A673 (cell line): ENCODE measurements around the gene BCL2. TPM values are rescaled to one million over a fixed set of nuclear protein-coding genes. Genes with fewer than 3 reads are reported as not detected.

Source experiments
- BruUV-seq: library from RNA; stranded (reverse); fragments of 400-500 nt; replicated peaks from 2 replicates; lab custom pipeline; 2021; lab: Mats Ljungman, UMichigan
- CTCF ChIA-PET: fragments of 300-600 bp; sonication (Branson Sonifier 250); formaldehyde crosslinking; loops from one replicate; lab custom pipeline; 2022; ENCODE audit warnings: antibody characterized with exemption; lab: Charles Lee
- POLR2A ChIA-PET: fragments of 300-600 bp; sonication (Branson Sonifier 250); formaldehyde crosslinking; loops from one replicate; lab custom pipeline; 2022; ENCODE audit warnings: antibody characterized with exemption; ENCODE audit not compliant: low non-redundant PET; lab: Charles Lee
- DNase-seq: peaks from one replicate; pipeline ENCODE4 v3.0.0-alpha.2; 2015; ENCODE audit warnings: low spot score
- H3K27ac ChIP-seq: fragments of 200-600 bp; sonication (generic); 2 replicates; pipeline ENCODE4 v1.5.1; 2016; ENCODE audit warnings: mixed run types, low read depth, mild to moderate bottlenecking, mixed read lengths, antibody characterized with exemption, low read length; ENCODE audit not compliant: poor library complexity, severe bottlenecking
- H3K27me3 ChIP-seq: fragments of 200-600 bp; sonication (generic); replicated peaks from 2 replicates; pipeline ENCODE4 v1.6.1; 2017; ENCODE audit warnings: mixed run types, low read depth, mild to moderate bottlenecking, mixed read lengths, antibody characterized with exemption, low read length; ENCODE audit not compliant: insufficient read depth, poor library complexity
- H3K36me3 ChIP-seq: fragments of 200-600 bp; sonication (generic); 2 replicates; pipeline ENCODE4 v1.6.1; 2016; ENCODE audit warnings: mixed run types, mild to moderate bottlenecking, mixed read lengths, antibody characterized with exemption, low read length; ENCODE audit not compliant: insufficient read depth, poor library complexity, severe bottlenecking
- H3K4me1 ChIP-seq: fragments of 200-600 bp; sonication (generic); 2 replicates; pipeline ENCODE4 v1.6.1; 2017; ENCODE audit warnings: mixed run types, mild to moderate bottlenecking, mixed read lengths, antibody characterized with exemption, low read length; ENCODE audit not compliant: insufficient read depth, poor library complexity, severe bottlenecking
- H3K4me3 ChIP-seq: fragments of 200-600 bp; sonication (generic); 2 replicates; pipeline ENCODE4 v1.5.1; 2016; ENCODE audit warnings: low read depth, mixed run types, mild to moderate bottlenecking, mixed read lengths, low read length; ENCODE audit not compliant: poor library complexity, severe bottlenecking
- H3K9me3 ChIP-seq: fragments of 200-600 bp; sonication (generic); 2 replicates; pipeline ENCODE4 v1.6.1; 2016; ENCODE audit warnings: mixed run types, low read depth, mild to moderate bottlenecking, mixed read lengths, antibody characterized with exemption, low read length; ENCODE audit not compliant: poor library complexity, severe bottlenecking
- CTCF ChIP-seq: fragments of 300-800, 200-600 bp; sonication (generic); conservative IDR thresholded peaks from 2 replicates; pipeline ENCODE4 v1.5.1; 2017; ENCODE audit warnings: low read depth, mild to moderate bottlenecking, antibody characterized with exemption, low read length, moderate library complexity, mixed read lengths
- EZH2 ChIP-seq: fragments of 200-600 bp; sonication (generic); IDR thresholded peaks from 2 replicates; pipeline ENCODE4 v1.6.1; 2017; ENCODE audit warnings: borderline replicate concordance, low read depth, mild to moderate bottlenecking, mixed read lengths, antibody characterized with exemption, low read length; ENCODE audit not compliant: poor library complexity, severe bottlenecking
- intact Hi-C: fragments of 100-400 bp; cut with micrococcal nuclease; formaldehyde crosslinking; loops from one replicate; pipeline ENCODE4 v1.10.0; 2022; ENCODE audit not compliant: unreplicated experiment
- total RNA-seq: library from RNA; stranded (reverse); gene quantifications from 2 replicates; pipeline ENCODE4 v1.2.3, GENCODE V29; 2021

Gene BCL2
- total RNA-seq, 1 experiment from 2014 or later = 24.9 TPM

GRCh38 chr18:63264871-63265270 lies 54.7 kb downstream of the BCL2 start:
- TF ChIP-seq CTCF = no peak
- TF ChIP-seq EZH2 = no peak
- H3K27me3 ChIP-seq = no peaks in the 10 kb centered on the region
- H3K27ac ChIP-seq = no peak overlapping the region
- H3K9me3 ChIP-seq = no peaks in the 10 kb centered on the region
- POLR2A ChIA-PET = no interaction called here
- H3K36me3 ChIP-seq = no peaks in the 10 kb centered on the region
- H3K4me1 ChIP-seq = peaks cover under 1% of the 10 kb centered on the region
- no TSS peak for BruUV-seq
- DNase-seq = no peak
- intact Hi-C loops = no loop called here
- CTCF ChIA-PET = no interaction called here
- no peak overlapping the region for H3K4me3 ChIP-seq

GRCh38 chr18:63263444-63263843 lies 56.1 kb downstream of the BCL2 start:
- no peak overlapping the region for H3K27ac ChIP-seq
- no peaks in the 10 kb centered on the region for H3K36me3 ChIP-seq
- H3K4me3 ChIP-seq = no peak overlapping the region
- BruUV-seq = no TSS peak
- intact Hi-C loops = no loop called here
- H3K27me3 ChIP-seq = no peaks in the 10 kb centered on the region
- ChIA-PET POLR2A (no interaction called here), CTCF (no interaction called here)
- H3K4me1 ChIP-seq = no peaks in the 10 kb centered on the region
- TF ChIP-seq CTCF (no peak), EZH2 (no peak)
- H3K9me3 ChIP-seq = no peaks in the 10 kb centered on the region
- no peak for DNase-seq

- no peaks in the 10 kb centered on the region for H3K4me1 ChIP-seq
- DNase-seq = no peak
- ChIA-PET CTCF (no interaction called here), POLR2A (no interaction called here)
- no peaks in the 10 kb centered on the region for H3K9me3 ChIP-seq
- H3K36me3 ChIP-seq = no peaks in the 10 kb centered on the region
- H3K27ac ChIP-seq = no peak overlapping the region
- H3K4me3 ChIP-seq = no peak overlapping the region
- no peaks in the 10 kb centered on the region for H3K27me3 ChIP-seq
- no peak for TF ChIP-seq CTCF
- no peak for TF ChIP-seq EZH2
- BruUV-seq = no TSS peak
- intact Hi-C loops = no loop called here
These were observed 56.9 kb downstream of the BCL2 start for GRCh38 chr18:63262369-63263335.
